ENCODE results near the gene FAM229A. TPM values are rescaled to one million over a fixed set of nuclear protein-coding genes. Genes with fewer than 3 reads are reported as not detected.

The FAM229A gene
- total and polyA plus RNA-seq, 9 of the 15 experiments (the other 6 are each of a cell fraction or from before 2014, with no cell fraction given), result 0.04 to 21.6 (median 7.4) TPM

DNA sequence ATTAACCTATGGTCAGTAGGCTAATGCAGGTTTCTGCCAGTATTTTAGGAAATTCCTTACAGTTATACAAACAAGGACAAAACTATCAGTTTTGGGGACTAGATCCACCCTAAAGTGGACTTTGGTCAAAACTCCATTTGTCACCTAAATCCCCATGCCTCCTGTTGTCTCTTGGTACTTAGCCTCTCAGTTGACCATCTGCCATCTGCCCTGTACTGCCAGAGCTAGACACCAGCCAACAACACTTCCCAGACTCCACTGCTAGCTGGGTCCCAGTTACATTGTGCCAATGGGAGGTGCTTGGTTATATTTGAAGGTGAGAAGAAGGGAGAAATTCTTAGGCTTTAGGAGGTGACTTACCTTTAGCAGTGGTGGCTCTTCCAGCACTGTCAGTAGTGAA, 49.0 kb upstream of the FAM229A start:
- POLR2A ChIA-PET, result interaction anchor here (0.7 to 1.9 kb wide), 3 partner anchors 10 to 17 kb away, joined by 4 to 10 read pairs (median 5); partner anchors contain the start of gene BSDC1
- no peak overlapping the region for H3K27ac ChIP-seq (ENCODE audit: extremely low read depth, low read depth, low read length)

More for the DNA sequence above, 49.0 kb upstream of the FAM229A start:
- no peaks in the 10 kb centered on the region for H4K20me1 ChIP-seq (replicated peaks; ENCODE audit: control insufficient read depth, insufficient read depth, low read length)
- intact Hi-C loops (cut with micrococcal nuclease), result loop anchor here (5.0 to 10.0 kb wide), 3 partner anchors 346 to 749 kb away; no protein-coding TSS in a partner anchor
- no peak overlapping the region for H3K9ac ChIP-seq (ENCODE audit: insufficient read depth in 1 of 2, low read depth in 2 of 2, low read length in 2 of 2)
- in situ Hi-C loops (cut with MboI), result no loop called here
- no peak overlapping the region for H3K4me3 ChIP-seq
- DNase-seq (ENCODE audit: extremely low read depth in 1 of 4, low spot score in 3 of 4) (no peak), FAIRE-seq (no peak), ATAC-seq (no peak)
- CTCF ChIA-PET (ENCODE audit: low intra/inter-chr PET ratio), result no interaction called here
- no peak overlapping the region for H3K4me2 ChIP-seq (ENCODE audit: insufficient read depth, low read length)
- no peaks in the 10 kb centered on the region for H3K79me2 ChIP-seq (ENCODE audit: control insufficient read depth, insufficient read depth, low read length)
- H3K9me1 ChIP-seq (ENCODE audit: control insufficient read depth, insufficient read depth, low read length), result no peaks in the 10 kb centered on the region
- H3K4me1 ChIP-seq (replicated peaks in 1 of 2; ENCODE audit: control insufficient read depth in 2 of 2, insufficient read depth in 2 of 2, low read length in 2 of 2), result peaks cover 0 to 16% of the 10 kb centered on the region in 2 experiments; a peak in 3 of 5 replicates
- H3K9me3 ChIP-seq (replicated peaks; ENCODE audit: control insufficient read depth, insufficient read depth, low read depth, low read length), result 0 out of 2 replicates have a peak, but pooled peaks cover 4% of the 10 kb centered on the region
- no TSS peak for BruUV-seq (replicated peaks)
- no peaks in the 10 kb centered on the region for H3K36me3 ChIP-seq (ENCODE audit: control insufficient read depth, insufficient read depth, low read length)
- H2AFZ ChIP-seq (ENCODE audit: low read depth, low read length), result no peak overlapping the region
- no peaks in the 10 kb centered on the region for H3K27me3 ChIP-seq (ENCODE audit: control insufficient read depth in 2 of 2, insufficient read depth in 2 of 2, low read length in 2 of 2)
- TF ChIP-seq ZNF445 (CRISPR knock-in tag; IDR thresholded peaks at IDR 0.05; ENCODE audit: low read depth), result no peak
- TF ChIP-seq ZNF384 (IDR thresholded peaks at IDR 0.05; ENCODE audit: low read depth, low read length), result no peak
- TF ChIP-seq, protein P1, sequence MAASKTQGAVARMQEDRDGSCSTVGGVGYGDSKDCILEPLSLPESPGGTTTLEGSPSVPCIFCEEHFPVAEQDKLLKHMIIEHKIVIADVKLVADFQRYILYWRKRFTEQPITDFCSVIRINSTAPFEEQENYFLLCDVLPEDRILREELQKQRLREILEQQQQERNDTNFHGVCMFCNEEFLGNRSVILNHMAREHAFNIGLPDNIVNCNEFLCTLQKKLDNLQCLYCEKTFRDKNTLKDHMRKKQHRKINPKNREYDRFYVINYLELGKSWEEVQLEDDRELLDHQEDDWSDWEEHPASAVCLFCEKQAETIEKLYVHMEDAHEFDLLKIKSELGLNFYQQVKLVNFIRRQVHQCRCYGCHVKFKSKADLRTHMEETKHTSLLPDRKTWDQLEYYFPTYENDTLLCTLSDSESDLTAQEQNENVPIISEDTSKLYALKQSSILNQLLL (CRISPR knock-in tag; IDR thresholded peaks at IDR 0.05; ENCODE audit: borderline replicate concordance), result no peak
- TF ChIP-seq U2AF2 (optimal IDR thresholded peaks at IDR 0.05; ENCODE audit: low read depth, low read length), result no peak
- TF ChIP-seq, protein P2, sequence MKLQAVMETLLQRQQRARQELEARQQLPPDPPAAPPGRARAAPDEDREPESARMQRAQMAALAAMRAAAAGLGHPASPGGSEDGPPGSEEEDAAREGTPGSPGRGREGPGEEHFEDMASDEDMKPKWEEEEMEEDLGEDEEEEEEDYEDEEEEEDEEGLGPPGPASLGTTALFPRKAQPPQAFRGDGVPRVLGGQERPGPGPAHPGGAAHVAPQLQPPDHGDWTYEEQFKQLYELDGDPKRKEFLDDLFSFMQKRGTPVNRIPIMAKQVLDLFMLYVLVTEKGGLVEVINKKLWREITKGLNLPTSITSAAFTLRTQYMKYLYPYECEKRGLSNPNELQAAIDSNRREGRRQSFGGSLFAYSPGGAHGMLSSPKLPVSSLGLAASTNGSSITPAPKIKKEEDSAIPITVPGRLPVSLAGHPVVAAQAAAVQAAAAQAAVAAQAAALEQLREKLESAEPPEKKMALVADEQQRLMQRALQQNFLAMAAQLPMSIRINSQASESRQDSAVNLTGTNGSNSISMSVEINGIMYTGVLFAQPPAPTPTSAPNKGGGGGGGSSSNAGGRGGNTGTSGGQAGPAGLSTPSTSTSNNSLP (IDR thresholded peaks at IDR 0.05; ENCODE audit: borderline replicate concordance, low read depth, low read length), result no peak
- no peak for TF ChIP-seq NFATC3 (IDR thresholded peaks at IDR 0.05)
- no peak for TF ChIP-seq ZNF583 (CRISPR knock-in tag; IDR thresholded peaks at IDR 0.05)
- no peak for TF ChIP-seq TCF3 (CRISPR knock-in tag; IDR thresholded peaks at IDR 0.05)
- TF ChIP-seq PTRF (tag; IDR thresholded peaks at IDR 0.05), result no peak
- no peak for TF ChIP-seq CHCHD3 (CRISPR knock-in tag; IDR thresholded peaks at IDR 0.05)
- TF ChIP-seq, protein P3, sequence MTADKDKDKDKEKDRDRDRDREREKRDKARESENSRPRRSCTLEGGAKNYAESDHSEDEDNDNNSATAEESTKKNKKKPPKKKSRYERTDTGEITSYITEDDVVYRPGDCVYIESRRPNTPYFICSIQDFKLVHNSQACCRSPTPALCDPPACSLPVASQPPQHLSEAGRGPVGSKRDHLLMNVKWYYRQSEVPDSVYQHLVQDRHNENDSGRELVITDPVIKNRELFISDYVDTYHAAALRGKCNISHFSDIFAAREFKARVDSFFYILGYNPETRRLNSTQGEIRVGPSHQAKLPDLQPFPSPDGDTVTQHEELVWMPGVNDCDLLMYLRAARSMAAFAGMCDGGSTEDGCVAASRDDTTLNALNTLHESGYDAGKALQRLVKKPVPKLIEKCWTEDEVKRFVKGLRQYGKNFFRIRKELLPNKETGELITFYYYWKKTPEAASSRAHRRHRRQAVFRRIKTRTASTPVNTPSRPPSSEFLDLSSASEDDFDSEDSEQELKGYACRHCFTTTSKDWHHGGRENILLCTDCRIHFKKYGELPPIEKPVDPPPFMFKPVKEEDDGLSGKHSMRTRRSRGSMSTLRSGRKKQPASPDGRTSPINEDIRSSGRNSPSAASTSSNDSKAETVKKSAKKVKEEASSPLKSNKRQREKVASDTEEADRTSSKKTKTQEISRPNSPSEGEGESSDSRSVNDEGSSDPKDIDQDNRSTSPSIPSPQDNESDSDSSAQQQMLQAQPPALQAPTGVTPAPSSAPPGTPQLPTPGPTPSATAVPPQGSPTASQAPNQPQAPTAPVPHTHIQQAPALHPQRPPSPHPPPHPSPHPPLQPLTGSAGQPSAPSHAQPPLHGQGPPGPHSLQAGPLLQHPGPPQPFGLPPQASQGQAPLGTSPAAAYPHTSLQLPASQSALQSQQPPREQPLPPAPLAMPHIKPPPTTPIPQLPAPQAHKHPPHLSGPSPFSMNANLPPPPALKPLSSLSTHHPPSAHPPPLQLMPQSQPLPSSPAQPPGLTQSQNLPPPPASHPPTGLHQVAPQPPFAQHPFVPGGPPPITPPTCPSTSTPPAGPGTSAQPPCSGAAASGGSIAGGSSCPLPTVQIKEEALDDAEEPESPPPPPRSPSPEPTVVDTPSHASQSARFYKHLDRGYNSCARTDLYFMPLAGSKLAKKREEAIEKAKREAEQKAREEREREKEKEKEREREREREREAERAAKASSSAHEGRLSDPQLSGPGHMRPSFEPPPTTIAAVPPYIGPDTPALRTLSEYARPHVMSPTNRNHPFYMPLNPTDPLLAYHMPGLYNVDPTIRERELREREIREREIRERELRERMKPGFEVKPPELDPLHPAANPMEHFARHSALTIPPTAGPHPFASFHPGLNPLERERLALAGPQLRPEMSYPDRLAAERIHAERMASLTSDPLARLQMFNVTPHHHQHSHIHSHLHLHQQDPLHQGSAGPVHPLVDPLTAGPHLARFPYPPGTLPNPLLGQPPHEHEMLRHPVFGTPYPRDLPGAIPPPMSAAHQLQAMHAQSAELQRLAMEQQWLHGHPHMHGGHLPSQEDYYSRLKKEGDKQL (CRISPR knock-in tag; IDR thresholded peaks at IDR 0.05; ENCODE audit: borderline replicate concordance), result no peak

Measured in K562 (cell line).